Fibroblast of lung (primary cell): ENCODE measurements around the gene KIRREL3. TPM values are rescaled to one million over a fixed set of nuclear protein-coding genes. Genes with fewer than 3 reads are reported as not detected.

Experiments
- DNase-seq, 2 donors: peaks; one replicate each; pipeline versions ENCODE4 v3.0.0 to v3.0.0-alpha.2; 2010; ENCODE audit warnings: low read depth in 2 of 2
- H2AFZ ChIP-seq: 2 replicates; pipeline ENCODE4 v1.5.1; 2012; ENCODE audit warnings: low read length, control low read depth, inconsistent platforms
- H3K27ac ChIP-seq: 2 replicates; pipeline ENCODE4 v1.5.1; 2011; ENCODE audit warnings: low read length, control low read depth; ENCODE audit not compliant: insufficient read depth
- H3K27me3 ChIP-seq: 2 replicates; pipeline ENCODE4 v1.5.1; 2011; ENCODE audit warnings: mild to moderate bottlenecking, low read length; ENCODE audit not compliant: control insufficient read depth, insufficient read depth
- H3K36me3 ChIP-seq: 2 replicates; pipeline ENCODE4 v1.5.1; 2011; ENCODE audit warnings: low read length; ENCODE audit not compliant: control insufficient read depth, insufficient read depth
- H3K4me1 ChIP-seq: 2 replicates; pipeline ENCODE4 v1.5.1; 2011; ENCODE audit warnings: low read length; ENCODE audit not compliant: control insufficient read depth, insufficient read depth; ENCODE audit errors: extremely low read depth
- H3K4me2 ChIP-seq: 2 replicates; pipeline ENCODE4 v1.5.1; 2011; ENCODE audit warnings: low read length, control low read depth; ENCODE audit not compliant: insufficient read depth; ENCODE audit errors: extremely low read depth
- H3K4me3 ChIP-seq, 4 experiments: fragments of 200-600 bp in 1 of 4; sonication (generic) in 1 of 4; replicated peaks in 1 of 4; 2 replicates each; pipeline ENCODE4 v1.5.1; 2011 to 2016; ENCODE audit warnings: low read length in 4 of 4, low read depth in 3 of 4, mild to moderate bottlenecking in 3 of 4, control low read depth in 2 of 4, inconsistent platforms in 1 of 4, mixed read lengths in 1 of 4; ENCODE audit not compliant: insufficient read depth in 1 of 4; ENCODE audit errors: control extremely low read depth in 1 of 4
- H3K79me2 ChIP-seq: 2 replicates; pipeline ENCODE4 v1.5.1; 2012; ENCODE audit warnings: mild to moderate bottlenecking, low read length, inconsistent platforms; ENCODE audit not compliant: control insufficient read depth, insufficient read depth
- H3K9ac ChIP-seq: 2 replicates; pipeline ENCODE4 v1.5.1; 2011; ENCODE audit warnings: mild to moderate bottlenecking, low read length, control low read depth; ENCODE audit not compliant: insufficient read depth
- H3K9me3 ChIP-seq: 2 replicates; pipeline ENCODE4 v1.5.1; 2012; ENCODE audit warnings: low read depth, low read length; ENCODE audit not compliant: control insufficient read depth, insufficient read depth
- H4K20me1 ChIP-seq: 2 replicates; pipeline ENCODE4 v1.5.1; 2011; ENCODE audit warnings: low read length; ENCODE audit not compliant: control insufficient read depth, insufficient read depth; ENCODE audit errors: extremely low read depth
- EZH2 ChIP-seq: IDR thresholded peaks from 2 replicates; pipeline ENCODE4 v1.5.1; 2012; ENCODE audit warnings: low read length, control low read depth, mild to moderate bottlenecking; ENCODE audit errors: missing control alignments
- polyA plus RNA-seq, 2 donors: library from polyadenylated mRNA; depleted of rRNA in 1 of 2; stranded (reverse) in 1 of 2; unstranded in 1 of 2; fragments of >200 nt; gene quantifications; 2 replicates each; pipeline ENCODE4 v1.2.1, GENCODE V29; 2011 to 2012; ENCODE audit warnings: missing spikeins in 1 of 2
- total RNA-seq: library from RNA; depleted of rRNA; stranded (reverse); fragments of >200 nt; gene quantifications from 2 replicates; pipeline ENCODE4 v1.2.1, GENCODE V29; 2014
- TF ChIP-seq, protein P1 (sequence below), 2 donors: IDR thresholded peaks in 1 of 2; conservative IDR thresholded peaks in 1 of 2; 1 replicate in 1 of 2; 2 replicates in 1 of 2; pipeline ENCODE4 v1.5.1; 2011 to 2012; ENCODE audit warnings: low read length in 2 of 2, control low read depth in 1 of 2, inconsistent platforms in 1 of 2, low read depth in 1 of 2, mild to moderate bottlenecking in 1 of 2

KIRREL3 gene
- total and polyA plus RNA-seq, 2 donors (not counting 1 experiment from before 2014, with no cell fraction given) = 2.8 to 6.1 TPM

DNA sequence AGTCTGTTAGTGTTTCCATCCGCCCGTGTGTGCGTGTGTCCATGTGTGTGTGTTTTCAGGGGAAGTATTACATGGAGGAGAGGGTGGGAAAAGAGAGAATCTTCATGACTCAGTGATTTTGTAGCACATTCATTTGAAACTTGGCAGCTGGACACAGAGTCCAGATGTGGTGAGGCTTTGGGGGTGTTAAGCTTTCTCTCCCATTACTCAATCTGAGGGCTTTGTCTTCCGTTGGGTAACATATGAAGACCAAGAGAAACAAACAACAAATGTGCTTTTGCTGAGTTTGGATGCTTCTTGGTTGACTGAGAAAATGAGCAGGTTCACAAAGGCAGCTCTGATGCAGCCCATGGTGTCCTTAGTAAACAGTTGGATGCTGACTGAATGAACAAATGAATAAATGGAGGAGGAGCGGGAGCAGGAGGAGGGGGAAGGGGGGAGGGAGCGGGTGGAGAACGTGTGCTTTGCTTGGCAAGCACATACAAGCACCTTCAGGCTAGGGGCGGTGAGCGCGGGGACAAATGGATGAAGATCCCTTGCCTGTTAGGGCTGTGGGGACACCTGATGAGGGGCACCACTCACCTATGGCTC, 540.8 kb downstream of the KIRREL3 start:
- Histone ChIP-seq H3K36me3 (no peaks in the 10 kb centered on the region), H3K4me2 (no peak overlapping the region), H4K20me1 (no peaks in the 10 kb centered on the region), H2AFZ (no peak overlapping the region), H3K79me2 (no peaks in the 10 kb centered on the region), H3K27ac (no peak overlapping the region), H3K4me3 (no peak overlapping the region), H3K9me3 (no peaks in the 10 kb centered on the region), H3K27me3 (peaks cover 4% of the 10 kb centered on the region), H3K4me1 (no peaks in the 10 kb centered on the region), H3K9ac (no peak overlapping the region)
- TF ChIP-seq, protein P1, sequence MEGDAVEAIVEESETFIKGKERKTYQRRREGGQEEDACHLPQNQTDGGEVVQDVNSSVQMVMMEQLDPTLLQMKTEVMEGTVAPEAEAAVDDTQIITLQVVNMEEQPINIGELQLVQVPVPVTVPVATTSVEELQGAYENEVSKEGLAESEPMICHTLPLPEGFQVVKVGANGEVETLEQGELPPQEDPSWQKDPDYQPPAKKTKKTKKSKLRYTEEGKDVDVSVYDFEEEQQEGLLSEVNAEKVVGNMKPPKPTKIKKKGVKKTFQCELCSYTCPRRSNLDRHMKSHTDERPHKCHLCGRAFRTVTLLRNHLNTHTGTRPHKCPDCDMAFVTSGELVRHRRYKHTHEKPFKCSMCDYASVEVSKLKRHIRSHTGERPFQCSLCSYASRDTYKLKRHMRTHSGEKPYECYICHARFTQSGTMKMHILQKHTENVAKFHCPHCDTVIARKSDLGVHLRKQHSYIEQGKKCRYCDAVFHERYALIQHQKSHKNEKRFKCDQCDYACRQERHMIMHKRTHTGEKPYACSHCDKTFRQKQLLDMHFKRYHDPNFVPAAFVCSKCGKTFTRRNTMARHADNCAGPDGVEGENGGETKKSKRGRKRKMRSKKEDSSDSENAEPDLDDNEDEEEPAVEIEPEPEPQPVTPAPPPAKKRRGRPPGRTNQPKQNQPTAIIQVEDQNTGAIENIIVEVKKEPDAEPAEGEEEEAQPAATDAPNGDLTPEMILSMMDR (conservative IDR thresholded peaks at IDR 0.05 in 1 of 2, IDR thresholded peaks at IDR 0.05 in 1 of 2; ENCODE audit: low read depth in 1 of 2, low read length in 2 of 2) = no peak
- TF ChIP-seq EZH2 = no peak
- DNase-seq = peak; percentile 40 to 81

DNA sequence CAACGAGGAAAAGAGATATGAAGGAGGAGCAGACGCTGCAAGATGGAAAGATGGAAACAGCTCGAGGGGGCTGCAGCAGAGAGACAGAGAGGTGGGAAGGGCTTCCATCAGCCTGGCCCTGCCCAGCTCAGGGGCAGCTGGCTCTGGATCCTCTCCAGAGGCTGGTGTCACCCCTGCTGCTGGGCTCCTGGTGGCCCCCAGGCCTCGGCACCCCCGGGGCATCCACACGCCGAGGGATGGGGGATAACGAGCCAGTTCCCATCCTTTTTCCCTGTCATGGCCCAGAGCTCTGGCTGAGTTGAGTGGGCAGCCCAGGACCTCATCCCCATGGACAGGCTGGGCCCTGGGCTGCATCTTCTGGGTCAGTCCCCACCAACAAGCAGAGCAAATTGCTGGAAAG, 542.8 kb downstream of the KIRREL3 start:
- H3K4me1 ChIP-seq = no peaks in the 10 kb centered on the region
- H3K4me3 ChIP-seq = no peak overlapping the region
- no peaks in the 10 kb centered on the region for H3K79me2 ChIP-seq
- no peaks in the 10 kb centered on the region for H4K20me1 ChIP-seq
- H2AFZ ChIP-seq = no peak overlapping the region
- H3K9ac ChIP-seq = no peak overlapping the region
- no peak overlapping the region for H3K27ac ChIP-seq
- DNase-seq = no peak
- no peak for TF ChIP-seq EZH2
- TF ChIP-seq, protein P1 (conservative IDR thresholded peaks at IDR 0.05 in 1 of 2, IDR thresholded peaks at IDR 0.05 in 1 of 2; ENCODE audit: low read depth in 1 of 2, low read length in 2 of 2) = no peak
- no peaks in the 10 kb centered on the region for H3K9me3 ChIP-seq
- H3K27me3 ChIP-seq = peaks cover 2% of the 10 kb centered on the region
- no peak overlapping the region for H3K4me2 ChIP-seq
- H3K36me3 ChIP-seq = no peaks in the 10 kb centered on the region

DNA sequence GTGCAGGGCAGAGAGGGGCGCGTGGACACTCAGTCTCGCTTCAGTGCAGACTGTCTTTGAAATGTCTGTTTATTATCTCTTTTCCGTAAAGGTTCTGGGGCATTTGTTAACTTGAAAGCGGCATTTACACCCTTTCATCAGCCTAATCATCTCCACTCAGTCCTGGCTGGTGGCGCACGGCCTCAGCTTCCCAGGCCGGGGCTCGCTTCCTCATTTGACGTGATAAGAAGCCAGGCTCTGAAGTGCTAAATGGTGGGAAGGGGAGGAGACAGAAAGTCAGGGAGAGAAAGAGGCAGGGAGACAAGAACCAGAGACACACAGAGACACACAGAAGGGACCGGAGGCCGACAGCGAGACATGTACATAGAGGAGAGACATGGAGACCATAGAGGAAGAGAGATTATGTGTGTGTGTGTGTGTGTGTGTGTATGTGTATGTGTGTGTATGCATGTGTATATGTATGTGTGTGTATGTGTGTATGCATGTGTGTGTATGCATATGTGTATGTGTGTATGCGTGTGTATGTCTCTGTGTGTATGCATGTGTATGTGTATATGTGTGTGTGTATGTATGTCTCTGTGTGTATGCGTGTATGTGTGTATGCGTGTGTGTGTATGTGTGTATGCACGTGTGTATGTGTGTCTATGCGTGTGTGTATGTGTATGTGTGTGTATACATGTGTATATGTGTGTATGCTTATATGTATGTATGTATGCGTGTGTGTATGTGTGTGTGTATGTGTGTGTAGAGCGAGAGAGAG, 543.6 kb downstream of the KIRREL3 start:
- no peak overlapping the region for H3K27ac ChIP-seq
- H4K20me1 ChIP-seq = no peaks in the 10 kb centered on the region
- no peak overlapping the region for H2AFZ ChIP-seq
- H3K4me1 ChIP-seq = no peaks in the 10 kb centered on the region
- H3K79me2 ChIP-seq = no peaks in the 10 kb centered on the region
- H3K4me2 ChIP-seq = no peak overlapping the region
- H3K27me3 ChIP-seq = peaks cover 2% of the 10 kb centered on the region
- DNase-seq = no peak
- H3K9ac ChIP-seq = no peak overlapping the region
- no peak overlapping the region for H3K4me3 ChIP-seq
- H3K36me3 ChIP-seq = no peaks in the 10 kb centered on the region
- TF ChIP-seq, protein P1 (conservative IDR thresholded peaks at IDR 0.05 in 1 of 2, IDR thresholded peaks at IDR 0.05 in 1 of 2; ENCODE audit: low read depth in 1 of 2, low read length in 2 of 2) = no peak
- TF ChIP-seq EZH2 = no peak
- H3K9me3 ChIP-seq = no peaks in the 10 kb centered on the region
